GM18868 (cell line): ENCODE data around the gene DRGX.
A peak's percentile ranks its signal among the peaks of the same experiment; 100 is the strongest.

ENCODE experiments used
- ATAC-seq: cut with Tn5 transposase; IDR thresholded peaks from one replicate; pipeline ENCODE4 v1.9.1; 2021; ENCODE audit warnings: mild to moderate bottlenecking, moderate library complexity; ENCODE audit not compliant: unreplicated experiment

The DRGX gene

DNA sequence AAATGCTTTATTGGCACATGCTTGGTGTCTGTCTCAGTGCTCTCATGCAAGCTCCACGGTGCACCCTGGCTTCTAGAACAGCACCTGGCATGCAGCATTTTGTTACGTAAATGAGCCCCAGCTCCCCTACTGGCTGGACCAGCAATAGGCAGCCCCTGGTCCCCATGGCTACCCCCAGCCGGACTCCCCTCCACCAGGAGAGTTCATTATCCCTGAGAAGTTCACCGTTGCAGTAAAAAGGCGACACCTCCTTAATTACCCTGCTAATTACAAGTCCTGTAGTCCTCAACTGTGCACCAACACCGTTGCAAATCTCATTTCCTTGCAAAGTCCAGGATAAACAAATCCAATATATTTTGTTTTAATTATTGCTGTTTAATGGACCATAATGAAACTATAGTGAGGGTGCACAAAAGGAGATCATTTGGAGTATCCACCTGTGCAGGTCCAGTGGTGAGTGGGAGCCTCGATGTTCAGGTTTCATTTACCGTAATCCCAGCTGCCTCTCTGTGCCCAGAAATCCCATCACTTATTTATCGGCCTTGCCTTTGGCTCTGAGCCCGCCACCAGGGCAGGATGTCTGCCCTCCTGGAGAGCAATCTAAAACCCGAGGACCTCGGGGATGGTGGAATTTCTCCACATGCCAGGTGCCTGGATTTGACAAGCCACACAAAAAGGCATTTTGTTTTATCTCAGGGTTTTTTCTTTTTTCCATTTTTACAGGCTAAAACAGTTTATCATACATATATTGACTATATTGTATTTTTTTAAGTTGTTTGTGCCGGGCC, 12.8 kb upstream of the DRGX start:
- peak; percentile 57 for ATAC-seq

DNA sequence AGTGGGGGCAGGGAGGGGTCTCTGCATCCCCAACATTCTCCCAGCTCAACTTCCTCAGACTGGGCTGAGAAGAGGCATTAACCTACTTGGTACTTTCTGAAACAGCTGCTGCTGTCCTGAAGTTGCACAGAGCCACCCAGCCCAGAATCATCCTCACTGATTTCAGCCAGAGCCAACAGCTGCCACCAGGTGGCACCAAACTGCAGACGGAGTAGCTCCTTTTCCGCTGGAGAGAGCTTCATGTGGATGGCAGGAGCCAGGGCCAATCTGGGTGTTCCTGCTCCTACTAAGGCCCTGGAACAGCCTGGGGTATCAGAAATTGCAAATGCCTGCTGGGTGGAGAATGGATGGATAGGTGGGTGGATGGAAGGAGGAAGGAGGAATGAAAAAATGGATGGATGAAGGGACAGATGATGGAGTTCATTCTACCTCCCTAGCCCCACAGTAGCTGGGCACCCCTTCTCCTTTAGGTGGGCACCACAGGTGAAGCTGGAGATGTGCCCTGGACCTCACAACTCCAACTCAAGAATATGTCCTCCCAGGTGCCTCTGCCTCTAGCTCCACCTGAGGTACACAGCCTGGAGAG, 11.8 kb upstream of the DRGX start:
- peak; percentile 66 for ATAC-seq

DNA sequence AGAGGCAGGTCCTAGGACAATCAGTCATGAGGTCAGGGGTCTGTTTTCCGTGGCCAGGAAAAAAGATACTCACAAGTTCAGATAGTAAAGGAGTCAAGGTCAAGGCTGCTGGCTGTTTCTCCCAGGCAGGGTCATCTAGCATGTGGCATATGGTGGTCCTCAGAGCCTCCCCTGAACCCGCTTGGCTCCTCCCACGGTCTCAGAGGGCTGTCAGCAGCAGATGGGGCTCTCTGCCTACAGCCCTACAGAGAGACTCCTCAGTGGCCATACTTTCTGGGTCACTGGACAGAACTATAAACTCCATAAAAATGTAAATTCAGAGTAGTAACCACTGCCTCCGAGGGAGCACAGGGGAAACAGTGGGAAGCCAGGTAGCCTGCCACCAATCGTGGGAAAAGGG, 11.3 kb upstream of the DRGX start:
- ATAC-seq: no peak

DNA sequence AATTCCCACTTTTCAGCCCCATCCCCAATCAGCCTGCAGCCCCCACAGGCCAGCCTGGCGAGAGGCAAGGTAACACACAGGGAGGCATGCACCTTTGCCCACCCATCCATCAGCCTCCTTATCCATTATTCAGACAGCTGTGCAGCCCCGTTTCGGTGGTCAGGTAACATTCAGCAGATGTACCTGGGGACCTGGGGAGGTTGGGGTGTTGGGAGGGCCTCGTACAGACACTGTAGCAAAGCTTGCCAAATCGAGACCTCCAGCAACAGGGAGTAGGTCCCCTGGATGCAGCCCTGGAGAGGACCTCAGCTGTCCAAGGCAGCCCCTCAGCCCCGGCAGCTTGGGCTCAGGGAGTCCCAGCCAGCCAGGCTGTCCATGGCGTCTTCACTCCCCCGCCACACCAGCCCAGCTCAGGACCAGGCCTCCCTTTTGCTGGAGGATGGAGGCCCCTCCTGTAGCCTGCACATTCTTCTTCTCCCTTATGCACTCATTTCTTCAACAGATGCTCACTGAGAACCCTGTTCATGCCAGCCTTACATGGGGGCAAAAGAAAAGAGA, 8.5 kb upstream of the DRGX start:
- no peak for ATAC-seq

DNA sequence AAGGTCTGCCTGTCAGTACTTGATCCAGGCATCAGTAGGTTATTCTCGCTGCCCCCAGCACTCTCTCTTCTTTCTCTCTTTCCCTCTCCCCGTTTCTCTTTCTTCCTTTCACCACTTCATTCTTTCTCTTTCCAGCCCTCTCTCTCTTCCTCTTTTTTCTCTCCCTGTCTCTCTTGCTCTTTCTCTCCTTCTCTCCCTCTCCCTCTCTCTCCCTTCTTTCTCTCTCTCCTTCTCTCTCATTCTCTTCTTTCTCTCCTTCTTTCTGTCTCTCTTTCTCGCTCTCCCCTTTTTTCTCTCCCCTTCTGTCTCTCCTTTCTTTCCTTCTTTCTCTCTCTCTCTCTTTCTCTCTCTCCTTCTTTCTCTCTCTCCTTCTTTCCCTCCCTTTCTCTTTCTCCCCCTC, 7.5 kb upstream of the DRGX start:
- no peak for ATAC-seq

DNA sequence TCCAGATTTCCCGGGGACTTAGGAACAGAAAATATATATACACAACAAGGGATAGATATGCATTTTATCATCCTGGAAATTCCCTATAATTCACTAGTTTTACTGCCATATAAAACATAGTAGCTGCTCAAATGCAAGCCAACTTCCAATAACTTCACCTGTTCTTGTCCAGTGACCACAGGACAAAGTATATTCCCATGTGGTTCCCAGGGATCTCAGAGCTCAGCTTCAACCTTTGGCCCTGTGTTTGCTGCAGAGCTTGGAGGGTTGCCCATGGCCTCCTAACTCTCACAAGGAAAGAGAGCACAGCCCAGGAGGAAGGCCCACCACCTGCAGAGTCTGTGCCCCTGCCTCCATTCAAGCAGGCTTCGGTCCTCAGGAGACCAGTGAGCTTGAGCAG, 4.5 kb upstream of the DRGX start:
- ATAC-seq: no peak

DNA sequence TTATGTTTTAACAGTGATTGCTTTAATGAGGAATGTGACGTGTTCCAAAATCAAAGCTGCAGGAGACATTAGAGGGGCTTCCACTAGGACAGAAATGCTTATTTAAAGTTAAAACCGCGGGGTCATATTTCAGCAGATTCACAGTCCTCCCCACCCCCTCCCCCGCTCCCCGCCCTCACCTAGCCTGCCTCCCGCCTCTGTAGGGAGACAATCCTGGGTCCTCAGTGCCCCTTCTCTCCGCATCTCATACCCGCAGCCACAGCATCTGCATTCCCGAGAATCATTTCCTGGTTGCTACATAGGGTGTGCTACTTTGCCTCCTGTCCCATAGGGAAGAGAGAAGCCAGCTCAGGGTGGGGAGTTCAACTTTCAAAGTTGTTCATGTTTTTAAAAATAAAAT, 3.1 kb upstream of the DRGX start:
- ATAC-seq: no peak

DNA sequence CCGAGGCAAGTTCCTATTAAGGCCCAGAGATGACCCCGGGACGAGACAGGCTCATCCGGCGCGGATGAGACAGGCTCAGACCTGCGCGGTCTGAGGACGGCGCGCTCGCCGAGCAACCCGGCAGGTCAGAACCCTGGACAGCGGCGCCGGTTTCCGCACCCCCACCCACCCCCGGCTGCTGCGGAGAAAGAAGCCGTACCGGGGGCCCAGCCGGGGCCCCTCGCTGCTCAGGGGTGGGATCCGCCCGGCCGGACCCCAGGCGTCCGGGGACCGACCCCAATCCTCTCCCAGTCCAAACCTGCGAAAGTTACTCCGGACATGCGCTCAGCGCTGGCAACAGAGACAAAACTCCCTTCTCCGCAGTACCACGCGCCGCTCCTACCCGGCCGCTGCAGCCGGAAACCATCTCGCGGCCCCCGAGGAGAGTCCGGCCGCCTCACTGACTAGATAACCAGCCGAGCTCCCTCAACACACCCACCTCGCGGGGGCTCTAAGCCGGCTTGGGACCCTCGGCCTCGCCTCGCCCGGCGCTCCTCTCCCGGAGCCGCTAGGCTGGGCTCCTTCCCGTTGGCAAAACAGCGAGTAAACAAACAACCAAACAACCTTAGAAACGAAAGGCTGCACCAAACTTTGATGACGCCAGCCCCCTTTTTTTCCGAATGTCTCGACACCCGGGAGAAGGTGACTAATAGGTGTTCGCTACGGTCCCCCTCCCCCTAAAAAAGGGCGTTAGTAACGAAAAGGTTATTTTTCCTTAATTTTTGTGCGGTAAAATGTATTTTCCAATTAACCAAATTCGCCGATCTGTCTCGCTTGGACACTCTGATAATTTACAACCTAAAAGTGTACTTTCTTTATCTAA, 2.3 kb upstream of the DRGX start:
- peak; percentile 67 for ATAC-seq

DNA sequence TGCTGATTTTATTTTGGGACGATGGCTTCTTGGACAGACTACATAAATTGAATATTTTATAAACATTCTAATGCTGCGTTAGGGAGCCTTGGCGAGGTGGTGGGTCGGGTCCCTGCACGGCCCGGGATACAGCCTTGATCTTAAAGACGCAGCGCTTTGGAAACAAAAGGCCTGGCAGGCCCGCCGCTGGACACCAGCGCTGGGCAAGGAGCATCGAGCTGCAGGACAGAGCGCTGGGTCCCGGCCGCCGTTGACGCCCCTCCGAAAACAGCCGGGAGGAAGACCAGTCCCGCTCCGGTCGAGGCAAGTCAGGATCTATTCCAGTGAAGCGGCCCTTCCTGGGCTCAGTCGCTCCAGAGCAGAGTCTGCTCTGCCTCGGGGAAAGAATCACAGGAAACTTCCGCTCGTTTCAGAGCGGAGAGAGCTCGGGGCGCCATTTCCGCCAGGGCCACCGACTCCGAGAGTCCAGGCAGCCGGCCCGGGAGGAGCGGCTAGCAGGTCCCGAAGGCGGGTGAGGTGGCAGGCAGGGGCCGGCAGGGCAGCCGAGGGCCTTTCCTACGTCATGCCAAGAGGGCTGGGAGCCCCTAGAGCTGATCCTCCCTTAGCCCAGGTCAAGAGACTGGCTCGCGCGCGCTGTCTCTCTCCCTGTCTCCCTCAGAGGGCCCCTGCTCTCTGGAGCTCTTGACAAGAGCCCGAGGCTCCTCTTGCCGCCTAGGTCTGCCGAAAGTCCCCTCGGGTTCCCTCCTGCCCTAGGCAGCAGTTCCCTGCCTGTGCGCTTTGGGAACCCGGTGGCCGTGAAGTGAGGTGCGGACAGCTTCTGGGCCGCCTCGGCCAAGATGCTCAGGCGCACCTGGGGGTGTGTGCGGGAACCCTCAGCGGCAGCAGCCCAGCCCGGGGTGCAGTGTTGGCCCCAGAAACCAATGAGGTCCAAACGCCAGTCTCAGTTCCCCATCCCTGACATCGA, 1.4 kb upstream of the DRGX start:
- peak; percentile 30 for ATAC-seq

DNA sequence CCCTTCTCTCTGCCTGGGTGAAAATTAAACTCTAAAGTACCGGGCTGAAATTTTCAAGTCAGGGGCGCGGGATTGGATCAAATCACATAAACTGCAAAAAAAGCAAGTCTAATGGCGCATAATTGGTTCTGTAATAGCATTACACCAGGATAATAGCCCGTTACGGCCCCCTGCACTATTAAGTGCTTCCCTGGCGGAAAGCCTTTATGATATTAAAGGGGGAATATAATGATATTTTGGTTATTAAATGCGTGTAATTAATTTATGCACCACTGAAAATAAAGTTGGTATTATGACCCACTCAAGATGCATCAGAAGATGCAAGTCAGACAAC, 744 bp upstream of the DRGX start:
- no peak for ATAC-seq

DNA sequence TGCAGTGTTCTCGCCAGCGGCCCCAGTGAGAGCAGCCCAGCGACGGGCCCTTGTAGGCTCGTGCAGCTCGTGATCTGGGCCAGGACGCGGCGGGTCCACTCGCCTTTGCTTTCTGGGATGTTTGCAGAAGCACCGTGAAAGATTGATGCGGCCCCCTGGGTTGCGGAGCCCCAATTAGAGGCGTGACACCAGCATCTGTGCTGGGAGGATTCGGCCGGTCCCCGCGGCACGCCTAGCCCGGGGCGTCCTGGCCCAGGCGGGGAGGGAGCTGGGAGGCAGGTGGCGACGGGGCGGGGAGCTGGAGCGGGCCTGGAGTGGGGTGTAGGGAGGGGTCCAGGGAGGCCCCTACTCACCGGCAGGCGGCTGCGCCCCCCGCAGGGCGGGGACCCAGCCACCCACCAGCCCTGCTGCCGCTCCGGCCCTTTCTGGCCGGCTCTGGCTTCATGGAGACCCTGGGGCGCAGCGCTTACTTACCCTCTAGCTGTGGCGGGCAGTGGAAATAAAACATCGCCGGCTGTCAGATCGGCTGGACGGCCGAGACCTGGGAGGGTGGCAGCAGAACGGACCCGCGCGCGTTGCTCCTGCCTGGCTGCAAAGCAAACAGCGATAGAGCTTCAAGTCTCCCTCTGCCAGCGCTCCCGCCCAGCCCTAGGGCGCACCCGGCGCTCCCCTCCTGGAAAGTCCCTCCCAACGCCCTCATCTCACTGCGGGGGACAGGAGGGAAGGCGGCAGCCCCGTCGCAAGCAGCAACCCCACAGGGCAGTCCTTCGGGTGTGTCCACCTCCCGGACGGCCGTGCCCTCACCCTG, 752 bp downstream of the DRGX start:
- ATAC-seq: no peak

DNA sequence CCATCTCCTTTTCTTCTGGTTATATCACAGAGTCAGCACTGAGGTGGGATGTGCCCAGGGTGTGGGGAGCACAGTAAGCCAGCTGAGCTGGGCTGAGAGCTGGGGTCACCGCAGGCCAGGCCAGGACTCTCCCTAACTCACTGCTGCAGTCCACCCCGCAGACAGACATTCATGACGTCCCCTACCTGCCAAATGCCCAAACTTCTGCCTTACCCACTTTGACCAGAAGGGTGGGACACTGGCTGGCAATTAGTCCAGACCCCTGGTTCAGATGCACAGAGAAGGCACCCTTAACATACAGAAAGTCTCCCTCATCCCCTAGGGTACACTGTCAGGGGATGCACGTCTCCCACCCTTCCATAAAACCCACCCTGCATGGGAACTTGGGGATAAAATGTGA, 2.1 kb downstream of the DRGX start:
- no peak for ATAC-seq

DNA sequence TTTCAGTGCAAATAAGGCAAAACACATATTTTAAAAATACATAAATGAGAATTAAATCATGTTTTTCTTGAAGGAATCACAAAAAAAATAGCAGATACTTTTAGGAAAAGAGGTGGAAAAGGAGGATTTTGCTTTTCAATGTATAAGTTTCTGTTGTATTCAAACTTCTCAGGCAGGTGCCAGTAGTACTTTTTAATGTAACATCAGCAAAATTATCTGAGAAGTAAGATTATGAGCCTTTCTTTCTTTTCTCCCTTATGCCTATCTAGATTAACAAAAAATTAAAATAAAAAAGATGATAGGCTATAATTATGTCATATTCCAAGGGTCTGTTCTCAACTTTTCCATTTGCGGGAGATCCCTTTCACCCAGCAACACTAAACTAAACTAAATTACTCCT, 2.6 kb downstream of the DRGX start:
- no peak for ATAC-seq

DNA sequence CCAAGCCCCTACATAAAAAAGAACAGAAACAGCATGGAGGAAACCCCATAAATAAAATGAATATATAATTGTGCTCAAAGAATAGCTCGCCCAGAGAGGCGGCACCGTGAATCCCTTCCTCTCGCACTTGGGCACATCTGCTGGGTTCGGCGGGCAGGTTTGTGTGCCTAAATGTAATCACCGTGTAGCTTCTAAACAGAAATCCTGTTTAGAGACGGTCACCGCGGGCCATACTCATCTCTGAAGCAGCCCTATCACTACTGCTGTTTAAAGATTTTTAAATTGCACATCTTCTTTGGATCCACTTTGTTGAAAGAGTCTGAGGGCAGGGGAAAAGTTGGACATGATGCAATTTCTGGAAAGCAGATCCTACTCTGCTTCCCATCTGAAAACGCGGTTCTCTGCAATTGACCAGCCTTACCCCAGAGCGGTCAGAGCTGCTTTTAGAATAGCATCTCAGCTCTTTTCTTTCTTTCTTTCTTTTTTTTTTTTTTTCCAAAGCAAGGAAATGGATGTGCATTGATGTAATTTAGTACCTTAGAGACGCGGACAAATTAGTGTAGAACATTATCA, 6.4 kb downstream of the DRGX start:
- no peak for ATAC-seq

DNA sequence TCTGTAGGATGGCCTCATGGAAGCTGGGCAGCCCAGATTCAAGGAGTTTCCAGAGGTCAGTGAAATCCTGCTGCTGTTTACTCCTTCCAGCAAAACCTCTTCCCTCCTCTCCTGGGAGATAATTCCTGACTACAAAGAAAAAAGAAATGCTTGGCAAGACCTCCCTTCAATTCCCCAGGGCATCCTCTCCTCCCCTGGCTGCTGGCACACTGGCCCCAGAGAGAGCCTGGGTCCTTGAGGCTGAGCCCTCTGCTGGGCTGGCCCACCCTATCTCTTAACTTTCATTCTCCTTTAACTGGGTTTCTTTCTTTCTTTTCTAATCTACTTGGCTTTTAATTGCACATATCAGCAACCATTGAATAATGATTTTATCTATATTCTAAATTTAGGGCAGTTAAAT, 7.7 kb downstream of the DRGX start:
- ATAC-seq: no peak

DNA sequence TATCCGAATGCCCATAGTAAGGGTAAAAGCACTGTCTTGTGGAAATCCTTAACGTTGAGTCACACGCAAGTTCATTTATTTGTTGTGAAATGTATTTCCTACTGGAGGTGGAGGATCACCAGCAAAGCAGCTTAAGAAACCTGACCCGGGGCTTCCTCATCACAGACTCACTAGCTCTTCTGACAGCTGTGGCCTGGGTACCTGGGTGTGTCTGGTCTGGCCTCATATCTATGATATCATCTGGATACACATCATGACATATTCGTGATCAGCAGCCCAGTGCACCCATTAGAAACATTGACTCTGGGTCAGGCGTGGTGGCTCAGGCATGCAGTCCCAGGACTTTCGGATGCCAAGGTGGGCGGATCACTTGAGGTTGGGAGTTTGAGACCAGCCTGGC, 8.8 kb downstream of the DRGX start:
- no peak for ATAC-seq

DNA sequence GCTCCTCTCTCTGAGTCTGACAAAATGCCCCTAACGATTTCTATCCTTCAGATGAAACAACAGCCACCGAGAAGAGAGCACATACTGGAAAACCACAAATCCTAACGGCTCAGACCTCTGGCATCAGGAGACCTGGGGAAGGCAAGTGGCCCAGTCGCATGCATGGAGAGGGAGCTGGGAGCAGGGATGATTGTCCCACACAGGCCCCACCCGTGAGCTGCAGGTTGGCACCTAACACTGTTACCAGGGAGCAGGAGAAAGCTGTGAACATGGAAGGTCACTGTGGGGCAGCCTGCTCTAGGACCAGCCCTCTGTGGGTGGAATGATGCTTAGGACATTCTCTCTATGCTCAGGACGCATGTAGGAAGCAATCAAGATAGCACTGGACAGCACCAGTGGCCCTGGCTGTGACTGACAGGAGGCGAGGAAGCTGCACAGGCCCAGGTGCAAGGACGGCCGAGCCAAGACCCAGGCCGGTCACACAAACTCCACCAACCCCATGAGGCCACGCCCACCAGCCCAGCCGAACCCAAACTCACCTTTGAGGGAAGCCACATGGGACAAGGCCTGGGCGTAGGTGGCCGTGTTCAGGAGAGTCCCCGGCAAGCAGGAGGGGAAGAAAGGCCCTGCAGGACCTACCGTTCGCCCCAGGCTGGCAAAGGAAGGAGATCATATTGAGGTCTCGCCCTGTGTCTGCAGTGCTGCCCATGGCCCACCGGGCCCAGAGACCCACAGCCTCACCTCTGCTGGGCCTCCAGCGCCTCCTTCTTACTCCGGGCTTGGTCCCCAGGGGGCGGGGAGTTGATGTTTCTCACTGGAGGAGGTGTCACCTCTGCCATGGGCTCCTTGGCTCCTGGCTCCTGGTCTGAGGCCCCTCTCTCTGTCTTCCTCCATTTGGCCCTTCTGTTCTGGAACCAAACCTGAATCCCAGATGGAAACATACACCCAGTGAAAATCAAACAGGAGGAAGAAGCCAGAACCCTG, 9.7 kb downstream of the DRGX start:
- no peak for ATAC-seq

DNA sequence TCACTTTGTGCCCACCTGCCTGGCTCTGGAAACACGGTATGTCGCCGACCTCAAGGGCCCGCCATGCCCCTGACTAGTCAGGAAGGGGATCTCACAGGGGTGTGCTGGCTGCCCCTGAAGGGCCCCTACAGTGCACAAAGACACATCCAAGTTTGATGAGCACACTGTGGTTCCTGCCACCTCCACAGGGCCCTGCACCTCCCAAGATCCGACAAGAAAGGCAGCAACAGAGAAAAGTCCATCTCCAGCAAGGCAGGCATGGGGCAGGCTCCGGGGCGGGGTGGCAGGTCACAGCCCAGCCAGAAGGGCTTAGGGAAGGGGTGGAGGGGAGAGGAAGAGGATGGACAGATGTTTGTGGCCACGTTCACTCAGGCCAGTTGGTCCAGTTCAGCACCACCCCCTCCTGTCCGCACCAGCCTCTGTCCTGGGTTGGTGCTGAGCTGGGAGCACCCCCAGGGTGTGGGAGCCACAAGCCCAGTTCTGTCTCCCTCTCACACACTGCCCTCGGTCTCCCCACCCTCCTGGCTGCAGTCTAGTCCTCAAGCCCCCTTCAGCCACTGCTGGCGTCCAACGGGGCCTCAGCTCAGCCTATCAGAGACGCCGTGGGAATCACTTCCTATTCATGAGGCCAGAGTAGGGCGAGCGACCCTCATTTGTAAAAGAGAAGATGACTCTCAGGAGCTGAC, 11.5 kb downstream of the DRGX start:
- ATAC-seq: no peak
